Epithelial cell of esophagus (primary cell): Measurements from ENCODE around the gene MC4R.

Source experiments
- DNase-seq: peaks from one replicate; pipeline ENCODE4 v3.0.0; 2010; ENCODE audit warnings: low read depth
- H3K4me3 ChIP-seq: 2 replicates; pipeline ENCODE4 v1.5.1; 2011; ENCODE audit warnings: mild to moderate bottlenecking, low read length, control low read depth
- CTCF ChIP-seq: IDR thresholded peaks from 2 replicates; pipeline ENCODE4 v1.5.1; 2011; ENCODE audit warnings: low read depth, mild to moderate bottlenecking, low read length, control low read depth, inconsistent platforms; ENCODE audit not compliant: insufficient read depth; ENCODE audit errors: missing control alignments

MC4R gene

GRCh38 chr18:60404486-60405085, 32.0 kb upstream of the MC4R start:
- no peak for TF ChIP-seq CTCF
- H3K4me3 ChIP-seq: no peak overlapping the region
- no peak for DNase-seq

- DNase-seq: no peak
- no peak overlapping the region for H3K4me3 ChIP-seq
- TF ChIP-seq CTCF: no peak
Observed at GRCh38 chr18:60401346-60401745, 28.8 kb upstream of the MC4R start.

GRCh38 chr18:60391571-60392226, 19.1 kb upstream of the MC4R start:
- no peak for DNase-seq
- no peak overlapping the region for H3K4me3 ChIP-seq

GRCh38 chr18:60389314-60389713, 16.7 kb upstream of the MC4R start:
- no peak overlapping the region for H3K4me3 ChIP-seq
- DNase-seq: no peak
- no peak for TF ChIP-seq CTCF

More at GRCh38 chr18:60391571-60392226, 19.1 kb upstream of the MC4R start:
- TF ChIP-seq CTCF: no peak

GRCh38 chr18:60385693-60386092, 13.1 kb upstream of the MC4R start:
- H3K4me3 ChIP-seq: no peak overlapping the region
- no peak for TF ChIP-seq CTCF
- no peak for DNase-seq

- no peak for DNase-seq
- TF ChIP-seq CTCF: no peak
- H3K4me3 ChIP-seq: no peak overlapping the region
Observed at GRCh38 chr18:60383893-60384292, 11.3 kb upstream of the MC4R start.
